ENCODE results near the gene TNRC6B.

DNA sequence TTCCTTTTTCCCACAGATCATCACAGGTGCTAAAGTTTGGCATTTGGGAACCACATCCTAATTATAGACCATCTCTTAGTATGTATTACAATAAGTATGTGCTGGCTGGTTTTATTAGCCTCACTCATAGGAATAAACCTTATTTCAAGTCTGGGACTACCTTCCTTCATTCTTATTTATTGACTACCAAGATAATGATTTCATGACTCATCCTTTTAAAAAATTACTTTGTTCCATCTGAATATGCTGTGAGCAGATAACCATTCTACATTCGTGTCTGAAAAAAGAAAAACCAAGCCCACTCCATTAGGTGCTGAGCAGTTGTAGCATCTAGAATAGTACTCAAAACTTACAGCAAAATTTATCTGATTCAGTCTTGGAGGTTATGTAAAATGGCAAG lies 12.3 kb downstream of the TNRC6B start:
- TF ChIP-seq, protein P1, sequence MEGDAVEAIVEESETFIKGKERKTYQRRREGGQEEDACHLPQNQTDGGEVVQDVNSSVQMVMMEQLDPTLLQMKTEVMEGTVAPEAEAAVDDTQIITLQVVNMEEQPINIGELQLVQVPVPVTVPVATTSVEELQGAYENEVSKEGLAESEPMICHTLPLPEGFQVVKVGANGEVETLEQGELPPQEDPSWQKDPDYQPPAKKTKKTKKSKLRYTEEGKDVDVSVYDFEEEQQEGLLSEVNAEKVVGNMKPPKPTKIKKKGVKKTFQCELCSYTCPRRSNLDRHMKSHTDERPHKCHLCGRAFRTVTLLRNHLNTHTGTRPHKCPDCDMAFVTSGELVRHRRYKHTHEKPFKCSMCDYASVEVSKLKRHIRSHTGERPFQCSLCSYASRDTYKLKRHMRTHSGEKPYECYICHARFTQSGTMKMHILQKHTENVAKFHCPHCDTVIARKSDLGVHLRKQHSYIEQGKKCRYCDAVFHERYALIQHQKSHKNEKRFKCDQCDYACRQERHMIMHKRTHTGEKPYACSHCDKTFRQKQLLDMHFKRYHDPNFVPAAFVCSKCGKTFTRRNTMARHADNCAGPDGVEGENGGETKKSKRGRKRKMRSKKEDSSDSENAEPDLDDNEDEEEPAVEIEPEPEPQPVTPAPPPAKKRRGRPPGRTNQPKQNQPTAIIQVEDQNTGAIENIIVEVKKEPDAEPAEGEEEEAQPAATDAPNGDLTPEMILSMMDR (IDR thresholded peaks at IDR 0.05), result no peak
- TF ChIP-seq POLR2A (IDR thresholded peaks at IDR 0.05), result no peak

All from right lobe of liver (tissue), 4 donors.